ENCODE results near the gene MOB2.
A peak's percentile ranks its signal among the peaks of the same experiment; 100 is the strongest.

The MOB2 gene

GRCh38 chr11:1475841-1476240 lies 10.7 kb downstream of the MOB2 start:
- FAIRE-seq = no peak
- DNase-seq (ENCODE audit: insufficient read length, low spot score) = no peak

- DNase-seq (ENCODE audit: insufficient read length, low spot score) (no peak), FAIRE-seq (no peak)
Measured at GRCh38 chr11:1473786-1474185, 12.8 kb downstream of the MOB2 start.

DNA sequence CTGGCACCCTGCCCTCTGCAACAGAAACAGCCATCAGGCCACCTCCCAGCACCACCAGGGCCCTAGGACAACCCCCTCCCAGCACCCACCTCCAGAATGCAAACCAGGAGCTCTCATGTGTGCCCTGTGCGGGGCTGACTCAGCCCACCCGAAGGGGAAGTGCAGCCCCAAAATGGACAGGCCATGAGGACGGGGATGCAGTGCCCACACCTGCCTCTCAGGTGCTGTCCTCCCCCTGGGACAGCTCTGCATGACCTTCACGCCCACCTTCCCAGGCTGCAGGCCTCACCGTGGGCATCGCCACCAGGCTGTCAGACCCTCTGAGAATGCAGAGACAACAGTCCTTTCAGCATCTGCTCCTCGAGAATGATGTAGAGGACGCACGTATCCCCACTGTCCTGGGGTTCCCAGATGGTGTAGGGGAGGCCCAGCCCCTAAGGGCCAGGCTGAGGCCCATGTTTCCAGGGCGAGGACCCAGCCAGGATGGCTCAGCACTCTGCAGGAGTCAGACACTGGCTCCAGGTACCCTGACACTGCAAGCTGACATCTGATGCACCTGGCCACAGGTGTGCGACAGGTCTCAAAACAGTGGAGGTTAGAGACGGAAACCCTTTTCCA lies 13.5 kb downstream of the MOB2 start:
- no peak for DNase-seq (ENCODE audit: insufficient read length, low spot score)
- FAIRE-seq = no peak

- FAIRE-seq (no peak), DNase-seq (ENCODE audit: insufficient read length, low spot score) (no peak)
Measured at GRCh38 chr11:1472180-1473005, 14.2 kb downstream of the MOB2 start.

DNA sequence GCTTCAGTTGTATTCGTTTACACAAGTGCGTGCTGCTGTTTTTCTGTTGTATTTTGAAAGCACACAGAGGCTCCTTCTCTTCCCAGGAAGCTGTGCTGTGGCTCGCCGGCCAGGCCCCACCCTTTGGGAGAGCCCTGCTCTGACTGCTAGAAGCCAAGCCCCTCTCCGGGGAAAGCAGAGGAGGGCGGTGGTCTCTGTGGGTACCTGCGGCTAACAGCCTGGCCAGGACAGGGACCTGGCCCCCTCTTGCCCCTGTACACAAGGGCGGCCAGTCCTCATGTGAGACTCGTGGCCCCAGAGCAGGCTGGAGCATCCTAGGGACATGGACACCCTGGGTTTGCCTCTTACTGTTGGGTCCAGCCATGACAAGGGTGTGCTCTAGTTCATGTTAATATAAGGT lies 14.8 kb downstream of the MOB2 start:
- FAIRE-seq (peak; percentile 40), DNase-seq (ENCODE audit: insufficient read length, low spot score) (no peak)

- DNase-seq (ENCODE audit: insufficient read length, low spot score) (no peak), FAIRE-seq (no peak)
Measured at GRCh38 chr11:1470681-1471611, 15.6 kb downstream of the MOB2 start.

DNA sequence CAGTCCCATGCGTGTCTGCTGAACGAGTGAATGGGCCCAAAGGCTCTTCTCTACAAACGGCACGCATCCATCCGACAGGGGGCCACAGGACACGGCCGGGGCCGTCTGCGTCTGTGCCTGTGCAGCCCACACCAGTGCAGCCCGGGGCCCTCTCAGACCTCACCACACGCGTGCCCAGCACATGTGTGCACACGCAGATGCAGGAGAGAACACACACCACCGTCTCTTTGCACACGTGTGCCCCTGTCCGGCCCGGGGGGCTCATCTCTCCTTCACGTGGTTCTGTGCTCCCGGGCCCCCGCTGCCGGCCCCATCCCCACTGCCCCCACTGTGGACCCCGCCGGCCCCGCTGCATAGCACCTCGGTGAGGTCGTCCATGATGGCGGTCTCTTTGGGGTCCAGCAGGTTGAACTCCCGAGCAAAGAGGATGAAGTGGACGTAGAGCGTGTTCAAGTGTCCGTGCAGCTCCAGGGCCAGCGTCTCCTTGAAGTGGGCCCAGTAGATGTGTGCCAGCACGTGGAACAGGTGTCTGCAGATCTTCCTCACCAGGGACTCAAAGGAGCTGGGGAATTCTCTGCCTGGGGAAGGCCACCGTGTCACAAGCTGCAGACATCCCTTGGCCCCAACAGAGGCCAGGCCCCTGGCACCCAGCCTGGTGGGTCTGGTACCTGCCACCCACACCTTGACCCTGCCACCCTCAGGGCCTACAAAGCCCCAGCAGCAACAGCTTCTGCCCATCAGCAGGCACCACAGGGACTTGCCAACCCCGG lies 16.5 kb downstream of the MOB2 start:
- FAIRE-seq (no peak), DNase-seq (ENCODE audit: insufficient read length, low spot score) (no peak)

GRCh38 chr11:1469287-1469910 lies 17.2 kb downstream of the MOB2 start:
- DNase-seq (ENCODE audit: insufficient read length, low spot score) (no peak), FAIRE-seq (no peak)

GRCh38 chr11:1468473-1469066 lies 18.0 kb downstream of the MOB2 start:
- DNase-seq (ENCODE audit: insufficient read length, low spot score) (no peak), FAIRE-seq (no peak)

DNA sequence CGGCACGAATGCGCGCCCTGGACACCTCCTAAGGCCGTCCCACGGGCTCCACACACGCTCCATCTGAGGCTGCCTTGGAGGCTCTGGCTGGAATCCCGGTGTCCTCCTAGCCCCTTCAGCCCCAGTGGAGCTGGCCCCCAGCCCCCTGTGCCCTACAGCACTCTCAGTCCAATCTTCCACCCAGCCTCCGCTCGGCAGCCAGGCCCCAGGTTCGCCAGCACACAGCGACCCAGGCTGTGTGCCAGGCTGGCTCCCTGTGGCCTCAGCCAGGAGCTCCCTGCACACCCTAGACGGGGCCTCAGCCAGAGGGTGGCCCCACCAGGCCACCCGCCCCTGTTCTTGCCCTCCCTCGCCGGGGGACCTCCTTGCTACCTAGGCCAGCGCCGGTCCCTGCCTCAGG lies 18.6 kb downstream of the MOB2 start:
- FAIRE-seq = no peak
- no peak for DNase-seq (ENCODE audit: insufficient read length, low spot score)

GRCh38 chr11:1467270-1467669 lies 19.3 kb downstream of the MOB2 start:
- no peak for FAIRE-seq
- no peak for DNase-seq (ENCODE audit: insufficient read length, low spot score)

GRCh38 chr11:1466784-1467183 lies 19.8 kb downstream of the MOB2 start:
- DNase-seq (ENCODE audit: insufficient read length, low spot score) (no peak), FAIRE-seq (no peak)

DNA sequence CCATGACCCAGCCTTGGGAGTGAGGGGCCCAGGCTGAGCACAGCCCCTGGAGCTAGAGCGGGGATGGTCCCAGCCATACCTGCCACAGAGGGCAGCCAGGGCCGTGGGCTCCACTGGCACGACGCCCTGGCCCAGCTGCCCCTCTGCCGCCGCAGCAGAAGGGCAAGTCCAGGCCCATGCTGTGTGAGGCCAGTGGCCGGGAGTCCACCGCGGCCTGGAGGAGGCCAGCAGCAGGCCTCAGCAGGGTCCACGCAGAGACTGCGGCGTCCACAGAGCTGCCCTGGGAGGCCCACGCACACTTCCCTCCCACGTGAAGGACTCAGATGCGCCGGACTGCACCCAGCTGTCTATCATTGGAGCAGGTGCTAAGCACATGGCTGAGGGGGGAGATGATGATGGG lies 23.5 kb downstream of the MOB2 start:
- FAIRE-seq (no peak), DNase-seq (ENCODE audit: insufficient read length, low spot score) (no peak)

- no peak for FAIRE-seq
Measured at GRCh38 chr11:1462698-1462975, 23.9 kb downstream of the MOB2 start.

DNA sequence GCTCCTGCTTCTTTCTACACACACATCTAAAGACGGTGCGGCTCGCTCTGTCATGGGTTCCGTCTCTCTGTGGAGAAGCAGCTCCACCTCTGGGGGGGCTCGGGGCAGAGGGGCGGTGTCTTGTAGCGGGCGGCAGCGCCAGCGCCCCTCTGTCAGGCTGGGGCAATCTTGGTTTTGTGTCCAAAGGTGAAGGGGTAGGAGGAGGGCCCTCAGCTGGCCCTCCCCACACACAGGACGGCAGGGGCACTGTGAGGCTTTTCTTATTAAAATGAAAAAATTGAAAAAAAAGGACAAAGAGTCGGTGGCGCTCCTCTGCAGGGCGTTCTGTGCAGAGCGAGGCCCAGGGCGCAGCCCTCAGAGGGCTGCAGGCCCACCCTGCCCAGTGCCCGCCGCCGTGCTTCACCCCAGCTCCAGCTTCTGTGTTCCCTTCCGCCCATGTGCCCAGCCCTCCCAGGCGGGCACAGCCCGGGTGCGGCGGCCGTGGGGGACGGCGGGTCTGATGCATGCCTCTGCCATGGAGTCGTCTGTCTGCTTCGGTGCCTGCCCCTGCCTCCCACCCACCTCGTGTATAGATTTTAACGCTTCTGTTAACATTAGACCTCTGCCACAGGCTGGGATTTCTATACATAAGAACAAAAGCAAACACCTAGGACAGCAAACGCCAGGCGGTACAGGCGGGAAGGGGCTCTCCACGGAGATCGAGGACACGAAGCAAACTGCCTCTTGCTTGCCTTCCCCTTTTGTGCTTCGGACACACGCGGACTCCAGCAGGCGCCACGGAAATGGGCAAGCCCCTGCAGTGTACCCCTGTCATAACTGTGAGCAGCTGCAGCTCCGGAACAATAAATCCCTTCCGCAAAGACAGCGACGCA lies 24.5 kb downstream of the MOB2 start:
- DNase-seq (ENCODE audit: insufficient read length, low spot score) (no peak), FAIRE-seq (no peak)

More at GRCh38 chr11:1462698-1462975, 23.9 kb downstream of the MOB2 start:
- DNase-seq (ENCODE audit: insufficient read length, low spot score) = no peak

DNA sequence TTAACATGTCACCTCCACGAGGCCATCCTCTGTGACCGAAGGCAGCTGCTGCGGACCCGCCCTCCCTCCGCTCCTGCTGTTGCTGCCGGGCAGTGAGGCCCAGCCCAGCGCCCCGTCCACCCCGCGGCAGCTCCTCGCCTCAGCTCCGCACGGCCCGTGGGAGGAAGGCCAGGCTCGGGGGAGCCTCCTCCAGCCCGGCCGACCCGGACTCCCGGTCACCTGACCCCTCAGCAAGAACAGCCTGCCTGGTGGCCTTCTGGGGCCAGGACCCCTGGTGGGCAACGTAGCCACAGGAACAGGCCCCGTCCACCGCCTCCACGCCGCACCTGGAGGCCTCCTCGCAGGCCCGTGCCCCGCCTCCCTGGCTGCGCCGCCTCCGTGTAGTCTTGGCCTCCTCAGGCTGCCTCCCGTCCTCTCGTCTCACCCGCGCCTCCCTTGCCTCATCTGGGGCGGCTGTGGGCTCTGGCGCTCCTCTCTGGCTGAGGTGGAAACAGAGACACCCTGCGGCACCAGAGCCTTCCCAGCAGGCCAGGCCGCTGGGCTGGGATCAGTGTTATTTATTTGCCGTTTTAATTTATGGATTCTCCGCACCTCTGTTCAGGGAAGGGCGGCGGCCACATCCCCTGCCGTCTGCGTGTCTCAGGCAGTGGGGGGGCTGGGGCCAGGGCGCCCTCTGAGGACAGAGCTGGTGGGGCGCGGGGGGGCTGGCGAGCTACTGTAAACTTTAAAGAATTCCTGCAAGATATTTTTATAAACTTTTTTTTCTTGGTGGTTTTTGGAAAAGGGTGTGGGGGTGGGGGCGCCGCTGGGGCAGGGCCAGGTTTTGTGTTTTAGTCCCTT lies 25.4 kb downstream of the MOB2 start:
- DNase-seq (ENCODE audit: insufficient read length, low spot score) (no peak), FAIRE-seq (no peak)

DNA sequence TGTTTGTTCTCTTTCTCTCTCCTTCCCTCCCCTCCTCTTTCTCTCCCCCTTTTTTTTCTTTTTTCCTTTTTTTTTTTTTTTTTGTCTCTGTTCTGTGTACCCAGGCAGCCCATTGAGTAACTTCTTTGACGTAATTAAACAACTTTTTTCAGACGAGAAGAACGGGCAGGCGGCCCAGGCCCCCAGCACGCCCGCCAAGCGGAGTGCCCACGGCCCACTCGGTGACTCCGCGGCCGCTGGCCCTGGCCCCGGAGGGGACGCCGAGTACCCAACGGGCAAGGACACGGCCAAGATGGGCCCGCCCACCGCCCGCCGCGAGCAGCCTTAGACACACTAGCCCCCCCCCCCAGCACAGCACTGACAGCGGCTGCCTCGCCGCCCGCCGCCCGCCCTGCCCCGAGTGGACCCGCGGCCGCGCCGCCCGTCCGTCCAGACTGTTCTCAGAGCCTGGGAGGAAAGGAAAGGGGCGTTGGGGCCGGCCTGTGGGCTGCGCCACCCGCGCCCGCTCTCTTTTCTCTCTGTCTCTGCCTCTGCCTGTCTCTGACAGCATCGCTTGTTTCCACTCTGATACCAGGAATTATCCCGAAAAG lies 26.1 kb downstream of the MOB2 start:
- DNase-seq (ENCODE audit: insufficient read length, low spot score) (no peak), FAIRE-seq (no peak)

Measured in HTR-8/SVneo (cell line).